ENCODE measurements around the gene SDC4.

Gene SDC4

DNA sequence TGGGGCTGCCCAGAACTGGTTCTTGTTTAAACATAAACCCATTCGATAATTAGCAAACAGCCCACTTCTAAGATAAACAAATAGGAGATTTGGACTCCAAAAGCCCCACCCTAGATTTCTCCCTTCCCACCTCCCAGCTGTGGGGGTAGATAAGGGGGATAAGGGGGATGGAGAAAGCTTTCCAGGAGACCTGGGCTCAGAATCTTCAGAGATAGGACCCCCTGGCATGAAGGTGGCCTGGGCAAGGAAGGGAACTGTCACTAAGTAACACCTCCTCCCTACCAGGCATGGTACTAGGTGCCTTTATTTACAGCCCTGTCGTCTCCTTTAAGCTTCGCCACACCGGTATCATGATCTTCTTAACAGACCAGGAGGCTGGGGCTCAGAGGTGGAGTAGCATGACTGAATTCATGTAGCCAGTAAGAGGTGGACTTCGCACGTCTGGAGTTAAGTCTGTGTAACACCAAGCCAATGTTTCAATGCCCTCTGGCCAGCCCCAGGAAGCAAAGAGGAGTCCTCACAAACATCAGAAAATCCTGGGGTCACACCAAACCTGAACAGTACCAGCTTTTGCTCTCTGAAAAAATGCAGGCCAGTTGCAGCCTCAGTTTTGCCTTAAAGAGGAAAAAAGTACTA is 4.6 kb downstream of the SDC4 start:
- no peak for DNase-seq
- TF ChIP-seq, protein P1, sequence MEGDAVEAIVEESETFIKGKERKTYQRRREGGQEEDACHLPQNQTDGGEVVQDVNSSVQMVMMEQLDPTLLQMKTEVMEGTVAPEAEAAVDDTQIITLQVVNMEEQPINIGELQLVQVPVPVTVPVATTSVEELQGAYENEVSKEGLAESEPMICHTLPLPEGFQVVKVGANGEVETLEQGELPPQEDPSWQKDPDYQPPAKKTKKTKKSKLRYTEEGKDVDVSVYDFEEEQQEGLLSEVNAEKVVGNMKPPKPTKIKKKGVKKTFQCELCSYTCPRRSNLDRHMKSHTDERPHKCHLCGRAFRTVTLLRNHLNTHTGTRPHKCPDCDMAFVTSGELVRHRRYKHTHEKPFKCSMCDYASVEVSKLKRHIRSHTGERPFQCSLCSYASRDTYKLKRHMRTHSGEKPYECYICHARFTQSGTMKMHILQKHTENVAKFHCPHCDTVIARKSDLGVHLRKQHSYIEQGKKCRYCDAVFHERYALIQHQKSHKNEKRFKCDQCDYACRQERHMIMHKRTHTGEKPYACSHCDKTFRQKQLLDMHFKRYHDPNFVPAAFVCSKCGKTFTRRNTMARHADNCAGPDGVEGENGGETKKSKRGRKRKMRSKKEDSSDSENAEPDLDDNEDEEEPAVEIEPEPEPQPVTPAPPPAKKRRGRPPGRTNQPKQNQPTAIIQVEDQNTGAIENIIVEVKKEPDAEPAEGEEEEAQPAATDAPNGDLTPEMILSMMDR (IDR thresholded peaks at IDR 0.05): no peak
- H3K27me3 Mint-ChIP-seq (ENCODE audit: low read depth, poor library complexity): peaks cover 3% of the 10 kb centered on the region
- H3K4me1 Mint-ChIP-seq: peaks cover 92% of the 10 kb centered on the region
- peak overlapping the region; percentile 76 for H3K4me3 Mint-ChIP-seq
- H3K9me3 Mint-ChIP-seq: no peaks in the 10 kb centered on the region
- peak overlapping the region; percentile 72 for H3K27ac Mint-ChIP-seq
- H3K36me3 Mint-ChIP-seq (ENCODE audit: low read depth): peaks cover 4% of the 10 kb centered on the region

DNA sequence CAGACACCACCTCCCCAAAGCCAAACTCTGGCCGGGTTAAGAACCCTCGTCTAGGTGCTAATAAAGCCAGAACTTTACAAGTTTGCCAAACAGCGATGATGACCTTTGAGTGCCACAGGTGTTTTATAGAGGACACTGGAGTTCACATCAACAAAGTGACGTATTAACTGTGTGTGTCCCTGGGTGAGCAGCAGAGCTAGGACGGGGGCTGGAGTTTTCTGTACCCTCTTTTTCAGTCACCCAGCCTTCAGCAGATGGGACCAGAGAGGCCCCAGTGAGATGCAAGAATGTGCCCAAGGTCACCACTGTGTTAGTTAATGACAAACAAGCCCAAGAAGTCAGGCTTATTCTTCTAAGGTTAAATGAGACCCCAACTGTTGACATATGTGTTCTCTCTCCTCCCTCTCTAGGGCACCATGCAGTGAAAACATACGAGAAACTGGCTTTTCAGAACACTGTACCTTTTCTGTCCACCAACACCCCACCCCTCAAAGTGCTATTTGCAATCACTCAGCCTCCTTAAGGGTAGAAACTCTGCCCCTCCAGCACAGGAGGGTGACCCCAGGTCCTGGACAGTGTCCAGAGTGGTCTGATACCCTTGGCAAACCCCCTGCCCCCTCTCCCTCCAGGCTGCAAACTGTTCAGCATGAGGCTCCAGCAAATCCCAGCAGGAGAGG is 5.2 kb downstream of the SDC4 start:
- peak overlapping the region; percentile 76 for H3K4me3 Mint-ChIP-seq
- TF ChIP-seq, protein P1 (IDR thresholded peaks at IDR 0.05): no peak
- H3K4me1 Mint-ChIP-seq: peaks cover 98% of the 10 kb centered on the region
- DNase-seq: no peak
- H3K36me3 Mint-ChIP-seq (ENCODE audit: low read depth): peaks cover 4% of the 10 kb centered on the region
- H3K9me3 Mint-ChIP-seq: no peaks in the 10 kb centered on the region
- peaks cover 3% of the 10 kb centered on the region for H3K27me3 Mint-ChIP-seq (ENCODE audit: low read depth, poor library complexity)
- peak overlapping the region; percentile 94 for H3K27ac Mint-ChIP-seq

GRCh38 chr20:45341939-45342854 is 6.0 kb downstream of the SDC4 start:
- TF ChIP-seq, protein P1 (IDR thresholded peaks at IDR 0.05): no peak
- DNase-seq: peak; percentile 48
- Mint-ChIP-seq H3K4me3 (peak overlapping the region; percentile 76), H3K4me1 (peaks cover 100% of the 10 kb centered on the region), H3K9me3 (no peaks in the 10 kb centered on the region), H3K27me3 (ENCODE audit: low read depth, poor library complexity) (peaks cover 3% of the 10 kb centered on the region), H3K27ac (peak overlapping the region; percentile 94), H3K36me3 (ENCODE audit: low read depth) (peaks cover 4% of the 10 kb centered on the region)

GRCh38 chr20:45341579-45341938 is 6.7 kb downstream of the SDC4 start:
- Mint-ChIP-seq H3K4me3 (peak overlapping the region; percentile 76), H3K4me1 (peaks cover 100% of the 10 kb centered on the region), H3K9me3 (no peaks in the 10 kb centered on the region), H3K36me3 (ENCODE audit: low read depth) (peaks cover 4% of the 10 kb centered on the region), H3K27me3 (ENCODE audit: low read depth, poor library complexity) (peaks cover 6% of the 10 kb centered on the region), H3K27ac (peak overlapping the region; percentile 94)
- TF ChIP-seq, protein P1 (IDR thresholded peaks at IDR 0.05): no peak
- peak; percentile 37 for DNase-seq

DNA sequence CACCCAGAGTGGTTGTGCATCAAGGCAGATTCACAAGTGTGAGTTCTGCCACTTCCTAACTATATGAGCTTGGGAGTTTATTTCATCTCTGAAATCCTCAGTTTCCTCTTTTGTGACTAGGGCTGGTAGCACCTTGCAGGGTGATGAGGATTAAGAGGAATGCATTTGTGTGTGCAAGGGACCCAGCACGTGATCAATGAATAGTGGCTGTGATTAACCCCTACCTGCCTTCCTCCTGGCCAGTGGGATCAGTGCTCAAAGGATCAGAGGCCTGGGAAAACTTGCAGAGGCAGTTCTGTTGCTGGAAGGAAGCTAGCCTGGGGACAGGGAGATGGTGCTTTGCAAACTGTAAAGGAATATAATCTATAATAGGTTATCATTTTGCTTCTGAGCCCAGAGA is 7.3 kb downstream of the SDC4 start:
- Mint-ChIP-seq H3K4me3 (peak overlapping the region; percentile 76), H3K27ac (peak overlapping the region; percentile 97), H3K4me1 (peaks cover 100% of the 10 kb centered on the region), H3K9me3 (no peaks in the 10 kb centered on the region), H3K36me3 (ENCODE audit: low read depth) (peaks cover 4% of the 10 kb centered on the region), H3K27me3 (ENCODE audit: low read depth, poor library complexity) (peaks cover 7% of the 10 kb centered on the region)
- TF ChIP-seq, protein P1 (IDR thresholded peaks at IDR 0.05): no peak
- DNase-seq: no peak

Data from nephron progenitor cell (in vitro differentiated cells).